GM12892 (cell line): ENCODE data around the gene OST4.
A peak's percentile ranks its signal among the peaks of the same experiment; 100 is the strongest.

Experiments used
- DNase-seq: peaks from one replicate; pipeline ENCODE4 v3.0.0; 2011; ENCODE audit not compliant: insufficient read length
- FAIRE-seq: peaks from 2 replicates; lab custom pipeline; 2011; peaks lifted over from hg19 to GRCh38; lab: Jason Lieb, UNC
- POLR2A ChIP-seq: IDR thresholded peaks from 2 replicates; pipeline ENCODE4 v1.6.1; 2011; ENCODE audit warnings: low read depth, low read length, control low read depth
- POLR2AphosphoS5 ChIP-seq: IDR thresholded peaks from 2 replicates; pipeline ENCODE4 v1.6.1; 2011; ENCODE audit warnings: low read depth, low read length, control low read depth
- TAF1 ChIP-seq: IDR thresholded peaks from 2 replicates; pipeline ENCODE4 v1.6.1; 2011; ENCODE audit warnings: low read depth, mild to moderate bottlenecking, control low read depth, low read length, borderline replicate concordance

Gene OST4

GRCh38 chr2:27040282-27040681, 31.2 kb downstream of the OST4 start:
- TF ChIP-seq POLR2AphosphoS5 (no peak), POLR2A (no peak), TAF1 (no peak)
- no peak for DNase-seq
- no peak for FAIRE-seq

GRCh38 chr2:27039871-27040270, 31.6 kb downstream of the OST4 start:
- no peak for FAIRE-seq
- TF ChIP-seq TAF1 (no peak), POLR2A (no peak), POLR2AphosphoS5 (no peak)
- no peak for DNase-seq

- FAIRE-seq (no peak), DNase-seq (no peak)
- TF ChIP-seq POLR2A (no peak), TAF1 (no peak), POLR2AphosphoS5 (no peak)
These were observed 32.0 kb downstream of the OST4 start for GRCh38 chr2:27039426-27039825.

GRCh38 chr2:27038631-27039339, 32.7 kb downstream of the OST4 start:
- FAIRE-seq, result no peak
- DNase-seq, result no peak
- TF ChIP-seq POLR2AphosphoS5 (no peak), POLR2A (no peak), TAF1 (no peak)

- no peak for DNase-seq
- no peak for TF ChIP-seq TAF1
- TF ChIP-seq POLR2AphosphoS5, result no peak
- TF ChIP-seq POLR2A, result no peak
- FAIRE-seq, result no peak
These were observed 33.4 kb downstream of the OST4 start for GRCh38 chr2:27038012-27038411.

- DNase-seq (no peak), FAIRE-seq (no peak)
- TF ChIP-seq POLR2AphosphoS5, result no peak; the same call in 1 of the 2 replicates
- no peak for TF ChIP-seq POLR2A
- no peak for TF ChIP-seq TAF1
These were observed 38.1 kb downstream of the OST4 start for GRCh38 chr2:27033253-27033852.

GRCh38 chr2:27032495-27033252, 38.8 kb downstream of the OST4 start, which contains the start of gene TMEM214:
Gene TMEM214 (plus strand): TSS chr2:27032965. CDS start chr2:27033016, 51 bp downstream.
- DNase-seq, result peak; percentile 98
- peak; percentile 92 for FAIRE-seq
- TF ChIP-seq TAF1, result peak; percentile 38; the same call in 1 of the 2 replicates
- TF ChIP-seq POLR2A, result peak; percentile 83
- TF ChIP-seq POLR2AphosphoS5, result peak; percentile 61; the same call in 1 of the 2 replicates

- FAIRE-seq (no peak), DNase-seq (no peak)
- no peak for TF ChIP-seq POLR2A
- no peak for TF ChIP-seq TAF1
- TF ChIP-seq POLR2AphosphoS5, result no peak
These were observed 42.4 kb downstream of the OST4 start for GRCh38 chr2:27029051-27029450.

- FAIRE-seq (no peak), DNase-seq (no peak)
- TF ChIP-seq POLR2A (no peak), TAF1 (no peak), POLR2AphosphoS5 (no peak)
These were observed 44.2 kb downstream of the OST4 start for GRCh38 chr2:27027211-27027651.

GRCh38 chr2:27025861-27026851, 45.3 kb downstream of the OST4 start:
- DNase-seq, result no peak
- FAIRE-seq, result no peak
- TF ChIP-seq POLR2A (no peak), POLR2AphosphoS5 (no peak), TAF1 (no peak)
